ENCODE data around the gene MTRR.
A peak's percentile ranks its signal among the peaks of the same experiment; 100 is the strongest.

MTRR gene

GRCh38 chr5:7855611-7856010 lies 13.3 kb upstream of the MTRR start:
- no peak for DNase-seq
- Histone ChIP-seq H3K4me3 (ENCODE audit: insufficient read depth, low read depth, low read length, poor library complexity, severe bottlenecking) (no peak overlapping the region), H3K36me3 (ENCODE audit: control insufficient read depth, insufficient read depth, low read length) (peaks cover 5% of the 10 kb centered on the region), H3K9me3 (ENCODE audit: control insufficient read depth, low read length) (no peaks in the 10 kb centered on the region), H3K27ac (ENCODE audit: insufficient read depth, low read length, poor library complexity, severe bottlenecking) (no peak overlapping the region), H3K4me1 (ENCODE audit: control insufficient read depth, insufficient read depth, low read length, poor library complexity, severe bottlenecking) (peaks cover 13% of the 10 kb centered on the region), H3K27me3 (replicated peaks; ENCODE audit: control insufficient read depth, insufficient read depth, low read length, poor library complexity, severe bottlenecking) (no peaks in the 10 kb centered on the region)

- no peak overlapping the region for H3K4me3 ChIP-seq (ENCODE audit: insufficient read depth, low read depth, low read length, poor library complexity, severe bottlenecking)
- peaks cover 9% of the 10 kb centered on the region for H3K36me3 ChIP-seq (ENCODE audit: control insufficient read depth, insufficient read depth, low read length)
- peaks cover 10% of the 10 kb centered on the region for H3K4me1 ChIP-seq (ENCODE audit: control insufficient read depth, insufficient read depth, low read length, poor library complexity, severe bottlenecking)
- no peak for DNase-seq
- no peak overlapping the region for H3K27ac ChIP-seq (ENCODE audit: insufficient read depth, low read length, poor library complexity, severe bottlenecking)
- no peaks in the 10 kb centered on the region for H3K27me3 ChIP-seq (replicated peaks; ENCODE audit: control insufficient read depth, insufficient read depth, low read length, poor library complexity, severe bottlenecking)
- H3K9me3 ChIP-seq (ENCODE audit: control insufficient read depth, low read length): no peaks in the 10 kb centered on the region
Observed at GRCh38 chr5:7856855-7857254, 12.1 kb upstream of the MTRR start.

- no peak for DNase-seq
- H3K9me3 ChIP-seq (ENCODE audit: control insufficient read depth, low read length): no peaks in the 10 kb centered on the region
- H3K4me3 ChIP-seq (ENCODE audit: insufficient read depth, low read depth, low read length, poor library complexity, severe bottlenecking): no peak overlapping the region
- no peaks in the 10 kb centered on the region for H3K27me3 ChIP-seq (replicated peaks; ENCODE audit: control insufficient read depth, insufficient read depth, low read length, poor library complexity, severe bottlenecking)
- H3K27ac ChIP-seq (ENCODE audit: insufficient read depth, low read length, poor library complexity, severe bottlenecking): no peak overlapping the region
- H3K4me1 ChIP-seq (ENCODE audit: control insufficient read depth, insufficient read depth, low read length, poor library complexity, severe bottlenecking): peaks cover 10% of the 10 kb centered on the region
- H3K36me3 ChIP-seq (ENCODE audit: control insufficient read depth, insufficient read depth, low read length): peaks cover 9% of the 10 kb centered on the region
Observed at GRCh38 chr5:7857361-7857760, 11.6 kb upstream of the MTRR start.

- Histone ChIP-seq H3K9me3 (ENCODE audit: control insufficient read depth, low read length) (no peaks in the 10 kb centered on the region), H3K27ac (ENCODE audit: insufficient read depth, low read length, poor library complexity, severe bottlenecking) (no peak overlapping the region), H3K4me3 (ENCODE audit: insufficient read depth, low read depth, low read length, poor library complexity, severe bottlenecking) (no peak overlapping the region), H3K36me3 (ENCODE audit: control insufficient read depth, insufficient read depth, low read length) (peaks cover 9% of the 10 kb centered on the region), H3K27me3 (replicated peaks; ENCODE audit: control insufficient read depth, insufficient read depth, low read length, poor library complexity, severe bottlenecking) (no peaks in the 10 kb centered on the region), H3K4me1 (ENCODE audit: control insufficient read depth, insufficient read depth, low read length, poor library complexity, severe bottlenecking) (peaks cover 10% of the 10 kb centered on the region)
- no peak for DNase-seq
Observed at GRCh38 chr5:7857926-7858632, 10.9 kb upstream of the MTRR start.

- Histone ChIP-seq H3K27me3 (replicated peaks; ENCODE audit: control insufficient read depth, insufficient read depth, low read length, poor library complexity, severe bottlenecking) (no peaks in the 10 kb centered on the region), H3K36me3 (ENCODE audit: control insufficient read depth, insufficient read depth, low read length) (peaks cover 4% of the 10 kb centered on the region), H3K4me3 (ENCODE audit: insufficient read depth, low read depth, low read length, poor library complexity, severe bottlenecking) (no peak overlapping the region), H3K4me1 (ENCODE audit: control insufficient read depth, insufficient read depth, low read length, poor library complexity, severe bottlenecking) (peaks cover 7% of the 10 kb centered on the region), H3K27ac (ENCODE audit: insufficient read depth, low read length, poor library complexity, severe bottlenecking) (no peak overlapping the region), H3K9me3 (ENCODE audit: control insufficient read depth, low read length) (no peaks in the 10 kb centered on the region)
- DNase-seq: no peak
Observed at GRCh38 chr5:7866196-7866595, 2.8 kb upstream of the MTRR start.

GRCh38 chr5:7867260-7867659 lies 1.7 kb upstream of the MTRR start:
- no peak for DNase-seq
- Histone ChIP-seq H3K9me3 (ENCODE audit: control insufficient read depth, low read length) (no peaks in the 10 kb centered on the region), H3K27ac (ENCODE audit: insufficient read depth, low read length, poor library complexity, severe bottlenecking) (no peak overlapping the region), H3K4me3 (ENCODE audit: insufficient read depth, low read depth, low read length, poor library complexity, severe bottlenecking) (no peak overlapping the region), H3K36me3 (ENCODE audit: control insufficient read depth, insufficient read depth, low read length) (peaks cover 4% of the 10 kb centered on the region), H3K27me3 (replicated peaks; ENCODE audit: control insufficient read depth, insufficient read depth, low read length, poor library complexity, severe bottlenecking) (no peaks in the 10 kb centered on the region), H3K4me1 (ENCODE audit: control insufficient read depth, insufficient read depth, low read length, poor library complexity, severe bottlenecking) (peaks cover 17% of the 10 kb centered on the region)

GRCh38 chr5:7868427-7868772 lies 548 bp upstream of the MTRR start:
- peaks cover 27% of the 10 kb centered on the region for H3K4me1 ChIP-seq (ENCODE audit: control insufficient read depth, insufficient read depth, low read length, poor library complexity, severe bottlenecking)
- no peak for DNase-seq
- peaks cover 3% of the 10 kb centered on the region for H3K36me3 ChIP-seq (ENCODE audit: control insufficient read depth, insufficient read depth, low read length)
- H3K27ac ChIP-seq (ENCODE audit: insufficient read depth, low read length, poor library complexity, severe bottlenecking): peak overlapping the region; percentile 67
- H3K4me3 ChIP-seq (ENCODE audit: insufficient read depth, low read depth, low read length, poor library complexity, severe bottlenecking): peak overlapping the region; percentile 97
- H3K27me3 ChIP-seq (replicated peaks; ENCODE audit: control insufficient read depth, insufficient read depth, low read length, poor library complexity, severe bottlenecking): no peaks in the 10 kb centered on the region
- no peaks in the 10 kb centered on the region for H3K9me3 ChIP-seq (ENCODE audit: control insufficient read depth, low read length)

GRCh38 chr5:7869474-7870136 lies 657 bp downstream of the MTRR start:
- Histone ChIP-seq H3K36me3 (ENCODE audit: control insufficient read depth, insufficient read depth, low read length) (no peaks in the 10 kb centered on the region), H3K4me1 (ENCODE audit: control insufficient read depth, insufficient read depth, low read length, poor library complexity, severe bottlenecking) (peaks cover 27% of the 10 kb centered on the region), H3K27me3 (replicated peaks; ENCODE audit: control insufficient read depth, insufficient read depth, low read length, poor library complexity, severe bottlenecking) (no peaks in the 10 kb centered on the region), H3K27ac (ENCODE audit: insufficient read depth, low read length, poor library complexity, severe bottlenecking) (peak overlapping the region; percentile 67), H3K4me3 (ENCODE audit: insufficient read depth, low read depth, low read length, poor library complexity, severe bottlenecking) (peak overlapping the region; percentile 97), H3K9me3 (ENCODE audit: control insufficient read depth, low read length) (no peaks in the 10 kb centered on the region)
- DNase-seq: no peak

GRCh38 chr5:7871653-7872052 lies 2.7 kb downstream of the MTRR start:
- Histone ChIP-seq H3K36me3 (ENCODE audit: control insufficient read depth, insufficient read depth, low read length) (peaks cover 15% of the 10 kb centered on the region), H3K4me1 (ENCODE audit: control insufficient read depth, insufficient read depth, low read length, poor library complexity, severe bottlenecking) (peaks cover 27% of the 10 kb centered on the region), H3K27ac (ENCODE audit: insufficient read depth, low read length, poor library complexity, severe bottlenecking) (peak overlapping the region; percentile 35), H3K27me3 (replicated peaks; ENCODE audit: control insufficient read depth, insufficient read depth, low read length, poor library complexity, severe bottlenecking) (no peaks in the 10 kb centered on the region), H3K4me3 (ENCODE audit: insufficient read depth, low read depth, low read length, poor library complexity, severe bottlenecking) (peak overlapping the region; percentile 3), H3K9me3 (ENCODE audit: control insufficient read depth, low read length) (no peaks in the 10 kb centered on the region)
- DNase-seq: no peak

GRCh38 chr5:7872517-7873130 lies 3.7 kb downstream of the MTRR start:
- Histone ChIP-seq H3K4me3 (ENCODE audit: insufficient read depth, low read depth, low read length, poor library complexity, severe bottlenecking) (peak overlapping the region; percentile 32), H3K27me3 (replicated peaks; ENCODE audit: control insufficient read depth, insufficient read depth, low read length, poor library complexity, severe bottlenecking) (no peaks in the 10 kb centered on the region), H3K36me3 (ENCODE audit: control insufficient read depth, insufficient read depth, low read length) (peaks cover 19% of the 10 kb centered on the region), H3K4me1 (ENCODE audit: control insufficient read depth, insufficient read depth, low read length, poor library complexity, severe bottlenecking) (peaks cover 27% of the 10 kb centered on the region), H3K27ac (ENCODE audit: insufficient read depth, low read length, poor library complexity, severe bottlenecking) (peak overlapping the region; percentile 59), H3K9me3 (ENCODE audit: control insufficient read depth, low read length) (no peaks in the 10 kb centered on the region)
- DNase-seq: no peak
